ENCODE data around the gene FHIT.

The FHIT gene

DNA sequence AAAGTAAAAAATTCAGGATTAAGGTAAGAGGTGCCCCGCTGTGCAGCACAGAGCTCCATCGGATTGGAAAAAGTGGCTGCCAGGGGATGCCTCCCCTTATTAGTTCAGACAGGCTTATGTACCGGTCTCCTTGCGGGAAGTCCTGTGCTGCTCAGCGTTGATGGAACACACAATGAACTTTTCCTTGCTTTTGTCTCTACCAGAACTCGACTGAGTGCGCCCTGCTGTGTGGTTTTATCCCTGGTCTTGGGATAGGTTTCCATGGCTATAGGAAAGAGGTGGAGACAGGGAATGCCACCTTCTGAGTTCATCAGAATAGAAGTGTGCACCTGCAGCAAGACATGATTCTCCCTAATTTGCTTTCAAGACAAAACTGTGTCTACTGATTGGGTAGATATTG lies 1455.5 kb downstream of the FHIT start:
- no peak for DNase-seq (ENCODE audit: low spot score)

DNA sequence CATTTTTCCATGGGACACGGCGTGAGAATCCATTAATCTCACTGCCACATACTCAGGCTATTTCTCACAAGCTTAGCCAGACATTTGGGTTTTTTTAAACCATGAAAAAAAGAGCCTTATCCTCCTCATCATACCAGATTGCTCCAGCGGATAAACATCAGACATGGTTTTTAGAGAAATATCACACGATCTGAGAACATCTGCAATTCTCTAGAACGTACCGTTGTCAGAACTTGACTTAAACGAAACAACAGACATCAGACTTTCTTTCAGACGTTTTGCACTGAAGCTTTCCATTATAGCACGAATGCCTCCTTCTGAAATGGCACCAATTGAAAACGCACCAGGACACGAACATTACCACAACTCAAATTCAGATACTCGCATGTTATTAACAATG lies 1457.3 kb downstream of the FHIT start:
- no peak for DNase-seq (ENCODE audit: low spot score)

DNA sequence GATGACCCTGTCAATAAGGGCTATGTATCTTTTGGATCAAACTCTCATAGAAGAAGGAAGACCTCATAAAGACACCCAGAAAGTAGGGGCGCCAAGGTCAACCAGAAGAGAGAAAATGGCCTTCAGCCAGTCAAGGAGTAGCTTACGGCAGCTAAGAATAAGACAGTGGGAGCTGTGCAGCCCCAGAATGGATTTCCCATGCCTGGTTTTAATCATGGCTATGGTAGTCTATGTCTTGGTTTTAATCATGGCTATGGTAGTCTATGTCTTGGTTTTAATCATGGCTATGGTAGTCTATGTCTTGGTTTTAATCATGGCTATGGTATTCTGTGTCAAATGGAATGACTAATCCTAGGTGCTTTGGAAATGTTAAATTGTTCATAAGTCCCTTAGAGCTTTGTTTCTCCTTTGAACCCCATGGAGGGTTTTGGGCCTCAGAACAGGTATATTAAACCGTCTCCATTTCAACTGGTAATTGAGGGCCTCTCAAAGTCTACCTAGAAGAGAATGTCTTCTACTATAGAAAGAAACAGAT lies 1459.4 kb downstream of the FHIT start:
- DNase-seq (ENCODE audit: low spot score): no peak

GRCh38 chr3:59790241-59790640 lies 1461.0 kb downstream of the FHIT start:
- DNase-seq (ENCODE audit: low spot score): no peak

- no peak for DNase-seq (ENCODE audit: low spot score)
These were observed 1462.5 kb downstream of the FHIT start for GRCh38 chr3:59788801-59789200.

DNA sequence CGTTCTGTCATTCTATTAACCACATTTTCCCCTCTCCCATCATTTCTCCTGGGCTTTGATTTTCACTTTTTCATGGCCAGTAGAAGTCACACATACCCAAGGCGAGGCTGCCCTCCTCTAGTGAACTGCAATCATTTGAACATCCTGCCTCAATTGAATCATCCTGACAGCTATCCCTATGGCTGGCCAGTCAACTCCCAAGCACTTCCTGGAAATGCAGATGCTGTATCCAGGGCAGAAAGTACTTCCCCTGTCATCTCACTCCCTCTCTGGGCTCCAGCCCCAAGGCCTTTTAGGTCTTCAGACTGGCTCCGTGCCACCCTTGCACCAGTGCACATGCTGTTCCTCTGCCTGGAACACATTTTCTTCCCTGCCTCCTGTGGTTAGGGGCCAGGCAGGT lies 1463.1 kb downstream of the FHIT start:
- peak; percentile 18 for DNase-seq (ENCODE audit: low spot score)

DNA sequence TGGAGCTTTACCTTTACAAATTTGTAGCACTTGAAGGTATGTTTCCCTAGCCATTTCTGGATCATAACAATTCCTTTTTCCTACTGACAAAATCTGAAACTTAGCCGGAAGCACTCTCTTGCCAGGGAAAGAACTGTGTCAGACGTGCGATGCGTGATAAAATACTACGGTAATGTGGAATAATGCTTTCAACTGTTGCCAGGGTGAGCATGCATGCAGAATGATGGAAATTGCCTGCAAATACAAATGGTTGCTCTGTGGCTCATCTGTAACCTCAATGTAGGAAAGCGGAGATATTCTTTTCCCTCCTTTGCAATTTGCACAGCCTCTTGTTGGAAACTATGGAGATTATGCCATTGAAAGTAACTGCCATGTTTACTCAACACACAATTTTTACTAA lies 1464.9 kb downstream of the FHIT start:
- DNase-seq (ENCODE audit: low spot score): no peak

GRCh38 chr3:59784164-59784563 lies 1467.1 kb downstream of the FHIT start:
- no peak for DNase-seq (ENCODE audit: low spot score)

- DNase-seq (ENCODE audit: low spot score): no peak
These were observed 1467.7 kb downstream of the FHIT start for GRCh38 chr3:59783468-59783988.

- DNase-seq (ENCODE audit: low spot score): no peak
These were observed 1468.6 kb downstream of the FHIT start for GRCh38 chr3:59782664-59783063.

- DNase-seq (ENCODE audit: low spot score): no peak
These were observed 1471.0 kb downstream of the FHIT start for GRCh38 chr3:59780209-59780608.

DNA sequence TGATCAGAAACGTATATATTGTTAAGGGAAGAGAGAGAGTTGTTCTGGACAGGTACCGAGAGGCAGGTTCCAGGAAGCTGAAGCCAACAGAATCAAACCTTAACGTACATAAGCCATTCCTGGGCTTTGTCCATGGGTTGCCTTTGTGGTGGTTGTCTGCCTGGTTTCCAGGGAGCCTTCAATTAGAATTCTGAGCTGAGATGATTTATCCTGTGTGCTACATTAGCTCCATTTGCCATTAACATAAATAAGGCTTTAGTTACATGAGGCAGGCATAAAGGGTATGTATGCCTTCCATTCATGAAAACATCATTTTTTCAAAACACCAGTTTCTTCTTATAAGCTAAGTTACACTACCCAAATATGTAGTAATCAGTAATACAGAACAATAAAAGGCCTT lies 1472.0 kb downstream of the FHIT start:
- DNase-seq (ENCODE audit: low spot score): no peak

GRCh38 chr3:59777667-59778077 lies 1473.6 kb downstream of the FHIT start:
- DNase-seq (ENCODE audit: low spot score): no peak

DNA sequence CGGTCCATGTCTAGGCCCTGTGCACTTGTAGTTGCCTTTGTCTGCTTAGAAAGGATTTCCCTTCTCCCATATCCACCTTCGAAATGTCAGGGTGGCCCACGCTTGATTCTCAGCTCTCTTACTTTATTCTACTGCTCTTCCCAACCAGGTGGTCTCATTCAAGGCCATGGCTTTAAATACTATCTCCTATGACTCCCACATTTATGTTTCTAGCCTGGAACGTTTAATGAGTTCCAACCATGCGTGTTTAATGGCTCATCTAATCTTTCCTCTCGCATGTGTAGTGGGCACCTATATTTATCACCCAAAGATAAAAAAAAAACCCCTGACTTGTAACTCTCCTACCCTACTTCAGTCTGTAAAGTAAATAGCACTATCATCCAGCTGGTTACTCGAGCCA lies 1474.2 kb downstream of the FHIT start:
- DNase-seq (ENCODE audit: low spot score): no peak

DNA sequence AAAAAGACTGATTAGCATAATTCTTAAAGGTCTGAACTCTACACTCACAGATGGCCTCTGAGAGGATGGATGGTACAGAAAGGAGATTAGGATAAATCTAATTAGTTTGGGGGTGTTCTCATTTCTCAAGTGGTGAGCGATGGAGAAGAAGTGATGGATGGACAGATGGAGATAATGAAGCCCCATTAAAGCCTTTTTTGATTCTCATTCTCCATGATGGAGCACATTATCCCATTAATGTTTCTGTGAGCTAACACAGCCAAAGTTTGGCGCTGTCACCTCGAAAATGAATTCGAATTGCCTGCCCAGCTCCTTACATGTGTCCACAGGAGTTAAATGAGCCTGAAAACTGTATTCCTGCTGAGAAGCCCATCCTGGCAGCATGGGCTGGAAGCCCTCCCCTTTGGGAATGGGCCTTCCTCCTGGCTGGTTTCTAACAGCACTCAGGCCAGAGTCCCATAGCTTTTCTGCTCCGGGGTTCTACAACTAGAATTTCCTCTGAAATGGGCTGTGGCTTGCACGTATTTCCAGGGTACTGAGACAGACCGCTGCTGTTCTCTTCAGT lies 1475.4 kb downstream of the FHIT start:
- DNase-seq (ENCODE audit: low spot score): no peak

DNA sequence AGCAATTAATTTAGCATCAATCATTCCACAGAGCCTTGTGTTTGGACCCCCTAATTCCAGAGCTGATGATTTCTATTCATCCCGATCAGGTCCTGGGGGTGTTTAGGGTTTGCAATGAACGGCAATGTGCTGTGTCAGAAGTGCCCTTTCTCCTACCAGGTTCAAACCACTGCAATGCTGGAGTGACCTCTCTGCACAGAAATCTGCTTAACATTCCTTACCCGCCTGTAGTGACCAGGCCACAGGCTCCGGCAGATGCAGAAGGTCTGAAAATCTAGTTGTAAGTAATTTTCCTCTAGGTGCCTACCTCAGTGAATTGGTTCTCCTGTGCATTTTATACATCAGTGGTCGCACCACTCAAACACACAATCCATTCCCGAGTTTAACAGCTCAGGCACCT lies 1476.1 kb downstream of the FHIT start:
- no peak for DNase-seq (ENCODE audit: low spot score)

GRCh38 chr3:59774634-59775033 lies 1476.6 kb downstream of the FHIT start:
- DNase-seq (ENCODE audit: low spot score): peak; percentile 69

GRCh38 chr3:59774000-59774399 lies 1477.3 kb downstream of the FHIT start:
- DNase-seq (ENCODE audit: low spot score): no peak

DNA sequence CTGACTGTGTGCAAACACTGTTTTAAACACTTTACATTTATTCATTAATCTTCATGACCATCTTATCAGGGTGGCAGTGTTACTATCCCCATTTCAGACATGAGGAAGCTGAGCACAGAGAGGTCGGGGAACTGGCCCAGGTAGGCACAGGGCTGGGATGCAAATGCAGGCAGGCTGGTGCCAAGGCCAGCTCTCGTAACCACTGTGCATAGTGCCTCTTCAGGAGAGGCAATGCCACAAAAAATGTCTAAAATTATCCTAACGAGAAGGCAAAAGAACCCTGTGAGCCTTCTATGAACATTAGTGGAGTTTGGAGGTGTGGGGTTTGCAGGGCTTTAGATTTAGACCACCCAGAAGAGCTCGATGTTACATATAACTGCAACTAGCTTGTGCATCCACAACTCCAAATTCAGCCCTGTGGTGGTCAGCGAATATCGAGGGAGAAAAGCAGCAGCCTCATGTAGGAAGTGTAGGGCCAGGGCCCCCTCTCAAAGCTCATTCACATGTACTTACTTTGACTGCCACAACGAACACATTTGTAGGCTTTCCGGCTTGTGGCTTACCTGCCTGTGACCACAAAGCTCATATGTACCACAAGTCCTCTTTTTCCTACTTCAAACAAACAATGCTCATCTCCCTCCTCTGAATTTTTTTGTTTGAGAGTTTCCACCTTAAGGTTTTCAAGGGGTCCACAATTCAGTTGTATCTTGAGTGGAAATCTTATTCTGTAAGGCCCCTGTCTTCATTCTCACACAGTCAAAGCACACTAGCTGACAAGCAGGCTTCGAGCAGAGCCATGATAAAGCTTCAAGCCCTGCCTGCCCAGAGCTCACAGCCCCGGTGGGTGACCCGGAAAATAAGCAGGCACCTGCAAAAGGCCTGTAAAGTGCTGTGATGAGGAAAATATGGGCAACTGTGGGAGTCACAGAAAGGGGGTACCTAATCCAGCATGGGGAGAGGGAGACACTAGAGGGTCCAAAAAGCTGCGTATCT lies 1478.5 kb downstream of the FHIT start:
- no peak for DNase-seq (ENCODE audit: low spot score)

GRCh38 chr3:59771768-59772181 lies 1479.5 kb downstream of the FHIT start:
- peak; percentile 96 for DNase-seq (ENCODE audit: low spot score)

GRCh38 chr3:59769127-59769750 lies 1482.0 kb downstream of the FHIT start:
- DNase-seq (ENCODE audit: low spot score): no peak

DNA sequence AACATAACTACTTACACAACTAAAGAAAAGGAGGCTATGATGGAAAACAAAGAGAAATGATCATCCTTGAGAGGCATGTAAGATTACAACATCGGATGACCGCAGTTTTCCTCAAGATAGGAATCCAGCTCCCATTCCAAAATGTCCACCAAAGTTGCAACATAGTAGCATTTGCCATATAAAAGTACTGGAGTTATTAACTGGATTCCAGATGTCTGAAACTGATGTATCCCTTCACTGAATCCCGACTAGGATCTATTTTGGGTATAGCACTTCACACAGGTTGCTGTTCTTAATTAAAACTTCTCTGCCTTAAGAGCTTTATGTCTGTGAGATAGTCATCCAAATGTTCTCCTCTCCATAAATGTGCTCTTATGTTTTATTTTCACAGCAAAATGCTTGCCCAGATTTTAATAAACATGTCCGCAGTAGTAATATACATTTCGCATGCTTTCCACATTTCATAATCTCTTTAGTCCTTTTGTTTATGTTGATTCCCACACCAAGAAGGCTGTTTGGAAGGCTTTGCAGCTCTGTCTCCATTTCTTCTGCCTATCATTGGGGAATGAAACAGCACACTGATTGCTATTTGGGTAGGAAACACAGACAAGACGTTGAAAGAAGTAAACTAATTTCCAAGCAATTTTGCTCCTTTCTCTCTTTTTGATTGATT lies 1484.9 kb downstream of the FHIT start:
- no peak for DNase-seq (ENCODE audit: low spot score)
